Body of pancreas (tissue), 4 donors: ENCODE results near the gene METTL1. TPM values are rescaled to one million over a fixed set of nuclear protein-coding genes. Genes with fewer than 3 reads are reported as not detected.

Source experiments
- ATAC-seq: fragments of 150-250 bp; one replicate; pipeline ENCODE4 v1.9.1; 2016
- DNase-seq, 4 donors: peaks; one replicate each; pipeline ENCODE4 v3.0.0-alpha.2; 2019
- H3K27ac ChIP-seq, 4 donors: fragments of 200-600 bp; sonication (generic); 1 replicate in 3 of 4; 2 replicates in 1 of 4; pipeline versions ENCODE4 v1.5.1 to v1.6.1; 2016 to 2019; ENCODE audit warnings: mild to moderate bottlenecking in 1 of 4, mixed read lengths in 1 of 4, moderate library complexity in 1 of 4
- H3K27me3 ChIP-seq, 2 donors: fragments of 200-600 bp; sonication (generic); one replicate each; pipeline ENCODE4 v1.6.0; 2016; ENCODE audit warnings: mild to moderate bottlenecking in 1 of 2
- H3K36me3 ChIP-seq, 2 donors: fragments of 200-600 bp; sonication (generic); replicated peaks in 1 of 2; 2 replicates each; pipeline ENCODE4 v1.5.1; 2016; ENCODE audit warnings: low read depth in 2 of 2; ENCODE audit not compliant: insufficient read depth in 1 of 2
- H3K4me1 ChIP-seq: fragments of 200-600 bp; sonication (generic); one replicate; pipeline ENCODE4 v1.6.0; 2016
- H3K4me3 ChIP-seq, 2 donors: fragments of 200-600 bp; sonication (generic); 1 replicate in 1 of 2; 2 replicates in 1 of 2; pipeline ENCODE4 v1.5.1; 2016 to 2019
- H3K9me3 ChIP-seq, 3 donors: fragments of 200-600 bp; sonication (generic); 1 replicate in 2 of 3; 2 replicates in 1 of 3; pipeline ENCODE4 v1.5.1; 2016
- CTCF ChIP-seq, 7 experiments: fragments of 450-650 bp in 4 of 7; fragments of 200-600 bp in 3 of 7; sonication (generic) in 3 of 7; IDR thresholded peaks; one replicate each; pipeline ENCODE4 v1.5.1; 2016 to 2019; ENCODE audit warnings: antibody characterized with exemption in 7 of 7
- POLR2A ChIP-seq, 3 donors: fragments of 450-650 bp; IDR thresholded peaks; one replicate each; pipeline ENCODE4 v1.6.1; 2016; ENCODE audit warnings: antibody characterized with exemption in 3 of 3, mild to moderate bottlenecking in 2 of 3
- WGBS, 2 donors: methylation state at CpG; one replicate each; pipeline ENCODE4 v1.1.5; 2017; 5-methylcytosine and 5-hydroxymethylcytosine counted together
- intact Hi-C: fragments of 100-400 bp; cut with DNase I; formaldehyde crosslinking; loops from one replicate; pipeline ENCODE4 v1.15.1; 2023
- total RNA-seq, 2 donors: library from RNA; depleted of rRNA; stranded (reverse); fragments of >200 nt; gene quantifications; one replicate each; pipeline ENCODE4 v1.1.0, GENCODE V29; 2016

The METTL1 gene
- total RNA-seq, 2 donors from 2014 or later = 16.1 to 23.1 TPM

DNA sequence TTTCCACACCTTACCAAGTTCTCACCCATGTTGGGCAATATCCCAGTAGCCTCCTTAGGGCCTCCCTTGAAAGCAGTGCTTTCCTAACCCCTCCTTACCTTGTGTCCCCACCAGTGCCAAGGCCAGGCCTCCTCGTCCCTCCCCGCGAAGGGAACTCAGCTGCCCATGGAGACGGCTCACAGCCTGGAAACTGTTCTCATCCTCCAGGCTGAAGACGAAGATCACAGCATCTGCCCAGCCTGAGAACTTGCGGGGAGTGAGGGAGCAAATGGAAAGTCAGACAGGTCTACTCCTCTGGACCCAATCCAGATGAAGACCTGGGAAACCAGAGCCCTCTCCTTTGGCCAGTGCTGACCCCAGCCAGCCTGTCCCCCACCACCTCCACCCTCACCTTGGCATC lies 38.0 kb downstream of the METTL1 start:
- no peak for ATAC-seq
- peaks cover 31% of the 10 kb centered on the region for H3K4me1 ChIP-seq
- H3K27me3 ChIP-seq = peaks cover 11 to 40% of the 10 kb centered on the region in 2 donors
- DNase-seq = no peak
- H3K27ac ChIP-seq = no peak overlapping the region
- no peaks in the 10 kb centered on the region for H3K36me3 ChIP-seq
- intact Hi-C loops = no loop called here
- H3K4me3 ChIP-seq = no peak overlapping the region
- no peaks in the 10 kb centered on the region for H3K9me3 ChIP-seq
- TF ChIP-seq CTCF (IDR thresholded peaks at IDR 0.05) (no peak), POLR2A (IDR thresholded peaks at IDR 0.05) (no peak)
- WGBS, 2 donors = 70 to 76% methylated on average over 4 to 6 of the region's 6 CpGs

DNA sequence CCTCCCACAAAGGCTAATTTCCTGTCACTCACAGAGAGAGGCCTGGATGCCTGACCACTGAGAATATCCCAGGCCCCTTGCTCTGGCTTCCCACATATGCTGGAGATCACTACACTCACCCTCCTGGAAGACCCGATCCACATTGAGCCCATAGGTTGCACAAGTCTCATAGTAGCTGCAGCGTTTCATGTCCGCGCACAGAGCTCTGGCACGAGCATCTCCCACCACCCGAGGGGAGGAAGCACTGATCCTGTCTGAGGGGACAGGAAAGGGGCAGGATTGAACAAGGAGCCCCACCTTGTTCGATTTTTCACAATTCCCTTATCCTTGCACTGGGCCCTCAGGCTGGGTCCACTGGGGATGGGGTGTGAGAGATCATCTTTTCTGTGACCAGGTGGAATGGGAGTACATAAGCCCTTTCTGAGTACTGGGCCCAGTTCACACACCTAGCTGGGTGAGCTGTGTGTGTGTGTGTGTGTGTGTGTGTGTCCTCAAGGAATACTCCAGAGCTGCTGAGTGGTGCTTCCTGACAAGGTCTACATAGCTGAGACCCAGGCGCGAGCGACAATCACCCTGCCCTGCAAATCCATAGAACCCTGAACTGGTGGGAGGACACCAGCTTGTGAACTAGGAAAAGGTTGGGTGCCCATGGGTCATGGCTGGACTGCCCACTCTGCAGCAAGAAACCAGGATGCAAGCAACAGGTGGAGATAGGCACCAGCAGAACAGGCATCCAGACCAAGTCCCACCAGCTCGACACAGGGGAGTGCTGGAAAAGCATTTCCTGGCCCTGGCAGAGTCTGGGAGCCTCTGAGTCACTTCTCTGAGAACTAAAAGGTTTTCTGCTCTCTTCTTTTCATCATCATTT lies 38.9 kb downstream of the METTL1 start:
- TF ChIP-seq CTCF (IDR thresholded peaks at IDR 0.05) (no peak), POLR2A (IDR thresholded peaks at IDR 0.05) (no peak)
- Histone ChIP-seq H3K27me3 (peaks cover 6 to 30% of the 10 kb centered on the region in 2 donors), H3K27ac (no peak overlapping the region), H3K36me3 (no peaks in the 10 kb centered on the region), H3K4me1 (peaks cover 23% of the 10 kb centered on the region), H3K9me3 (no peaks in the 10 kb centered on the region), H3K4me3 (no peak overlapping the region)
- DNase-seq = no peak
- intact Hi-C loops = no loop called here
- 73 to 78% methylated on average over 11 of the region's 11 CpGs for WGBS, 2 donors
- ATAC-seq = no peak

GRCh38 chr12:57732270-57732669 lies 39.6 kb downstream of the METTL1 start:
- TF ChIP-seq CTCF (IDR thresholded peaks at IDR 0.05) (no peak), POLR2A (IDR thresholded peaks at IDR 0.05) (no peak)
- no peaks in the 10 kb centered on the region for H3K9me3 ChIP-seq
- no peak overlapping the region for H3K27ac ChIP-seq
- peaks cover 0 to 23% of the 10 kb centered on the region in 2 donors for H3K27me3 ChIP-seq
- ATAC-seq (no peak), DNase-seq (no peak)
- intact Hi-C loops = no loop called here
- H3K4me3 ChIP-seq = no peak overlapping the region
- H3K36me3 ChIP-seq = no peaks in the 10 kb centered on the region
- H3K4me1 ChIP-seq = peaks cover 23% of the 10 kb centered on the region
- 70 to 74% methylated on average over 4 of the region's 4 CpGs for whole genome bisulfite sequencing, 2 donors

DNA sequence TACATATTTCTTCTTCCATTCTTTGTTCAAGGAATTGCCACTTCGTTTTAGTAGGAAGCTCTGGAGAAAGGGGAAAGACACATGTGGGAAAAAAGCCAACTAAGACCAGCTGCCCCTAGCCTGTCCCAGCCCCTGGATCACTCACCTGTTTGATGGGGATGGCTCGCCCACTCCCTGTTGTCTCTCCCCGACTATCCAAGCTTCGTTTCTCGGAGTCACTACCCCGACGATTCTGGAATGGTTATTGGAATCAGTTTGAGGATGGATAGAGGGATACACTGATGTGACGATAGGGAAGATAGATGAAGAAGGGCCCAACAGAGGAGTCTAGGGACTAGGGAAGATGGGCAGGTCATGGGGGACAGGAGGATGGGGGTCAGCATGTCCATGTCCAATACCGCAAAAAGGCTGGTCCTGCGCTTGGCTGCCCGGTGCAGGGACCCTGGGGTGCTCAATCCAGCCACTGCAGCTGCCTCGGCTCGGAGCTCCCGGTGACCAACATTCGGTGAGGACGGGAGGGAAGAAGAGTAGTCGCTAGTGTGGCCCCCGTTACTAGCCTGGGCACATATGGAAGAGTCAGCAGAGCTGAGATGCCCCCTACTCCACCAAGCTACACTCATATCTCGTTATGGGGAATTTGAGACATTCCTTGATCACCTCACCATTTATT lies 40.4 kb downstream of the METTL1 start:
- Histone ChIP-seq H3K4me1 (peaks cover 23% of the 10 kb centered on the region), H3K9me3 (no peaks in the 10 kb centered on the region), H3K36me3 (no peaks in the 10 kb centered on the region), H3K27me3 (peaks cover 0 to 16% of the 10 kb centered on the region in 2 donors), H3K4me3 (no peak overlapping the region), H3K27ac (no peak overlapping the region)
- TF ChIP-seq POLR2A (IDR thresholded peaks at IDR 0.05) = no peak
- no peak for TF ChIP-seq CTCF (IDR thresholded peaks at IDR 0.05)
- WGBS, 2 donors = 68 to 77% methylated on average over 19 of the region's 19 CpGs
- ATAC-seq (no peak), DNase-seq (no peak)
- intact Hi-C loops = no loop called here
